Inferior parietal cortex (tissue), 1 donor: ENCODE results near the gene HNF1B.

Experiments
- DNase-seq: peaks from one replicate; pipeline ENCODE4 v3.0.0-alpha.2; 2016; ENCODE audit errors: extremely low spot score

Gene HNF1B

GRCh38 chr17:37761961-37762360 lies 17.1 kb upstream of the HNF1B start:
- no peak for DNase-seq

GRCh38 chr17:37761059-37761458 lies 16.2 kb upstream of the HNF1B start:
- no peak for DNase-seq

- DNase-seq: no peak
Observed at GRCh38 chr17:37759014-37759637, 14.3 kb upstream of the HNF1B start.

- DNase-seq: no peak
Observed at GRCh38 chr17:37756051-37756450, 11.2 kb upstream of the HNF1B start.

GRCh38 chr17:37755455-37755854 lies 10.6 kb upstream of the HNF1B start:
- no peak for DNase-seq

GRCh38 chr17:37754363-37754762 lies 9.5 kb upstream of the HNF1B start:
- DNase-seq: no peak

GRCh38 chr17:37752482-37752881 lies 7.6 kb upstream of the HNF1B start:
- DNase-seq: no peak

GRCh38 chr17:37750768-37751475 lies 6.1 kb upstream of the HNF1B start:
- no peak for DNase-seq

- DNase-seq: no peak
Observed at GRCh38 chr17:37750292-37750691, 5.4 kb upstream of the HNF1B start.

GRCh38 chr17:37747222-37747621 lies 2.4 kb upstream of the HNF1B start:
- no peak for DNase-seq

- DNase-seq: no peak
Observed at GRCh38 chr17:37746617-37747016, 1.8 kb upstream of the HNF1B start.

GRCh38 chr17:37745801-37746426 lies 1.1 kb upstream of the HNF1B start:
- DNase-seq: no peak

- no peak for DNase-seq
Observed at GRCh38 chr17:37744633-37744927, 279 bp downstream of the HNF1B start.

- DNase-seq: no peak
Observed at GRCh38 chr17:37743875-37744632, 805 bp downstream of the HNF1B start.

- no peak for DNase-seq
Observed at GRCh38 chr17:37743612-37743874, 1.3 kb downstream of the HNF1B start.

- no peak for DNase-seq
Observed at GRCh38 chr17:37742762-37743611, 1.9 kb downstream of the HNF1B start.

GRCh38 chr17:37742116-37742761 lies 2.6 kb downstream of the HNF1B start:
- DNase-seq: no peak

- no peak for DNase-seq
Observed at GRCh38 chr17:37741341-37742115, 3.3 kb downstream of the HNF1B start.

- DNase-seq: no peak
Observed at GRCh38 chr17:37740915-37741314, 3.9 kb downstream of the HNF1B start.

- DNase-seq: no peak
Observed at GRCh38 chr17:37737971-37738370, 6.9 kb downstream of the HNF1B start.

- DNase-seq: no peak
Observed at GRCh38 chr17:37737081-37737480, 7.8 kb downstream of the HNF1B start.
